Loucy (cell line): ENCODE measurements around the gene KCNK18.

Source experiments
- H2AFZ ChIP-seq: fragments of 200-600 bp; sonication (generic); 2 replicates; pipeline ENCODE4 v1.6.0; 2016; ENCODE audit warnings: antibody characterized with exemption, mild to moderate bottlenecking, low read length, moderate library complexity
- H3F3A ChIP-seq: fragments of 200-600 bp; 2 replicates; pipeline ENCODE4 v1.6.0; 2016; ENCODE audit warnings: antibody characterized with exemption, low read depth, mild to moderate bottlenecking
- H3K27me3 ChIP-seq: fragments of 200-600 bp; sonication (generic); 2 replicates; pipeline ENCODE4 v1.6.1; 2014; ENCODE audit warnings: low read length, mild to moderate bottlenecking; ENCODE audit not compliant: insufficient read depth, poor library complexity, severe bottlenecking
- H3K36me3 ChIP-seq: fragments of 200-600 bp; sonication (generic); 2 replicates; pipeline ENCODE4 v1.6.1; 2016; ENCODE audit warnings: low read length; ENCODE audit not compliant: insufficient read depth
- H3K4me1 ChIP-seq: fragments of 200-600 bp; sonication (generic); 2 replicates; pipeline ENCODE4 v1.5.1; 2014; ENCODE audit warnings: low read length, mild to moderate bottlenecking; ENCODE audit not compliant: insufficient read depth, poor library complexity, severe bottlenecking
- H3K4me2 ChIP-seq: fragments of 200-600 bp; sonication (generic); 2 replicates; pipeline ENCODE4 v1.6.0; 2014; ENCODE audit warnings: antibody characterized with exemption, low read length, low read depth, mild to moderate bottlenecking; ENCODE audit not compliant: poor library complexity, severe bottlenecking
- H3K4me3 ChIP-seq: fragments of 200-600 bp; sonication (generic); 2 replicates; pipeline ENCODE4 v1.5.1; 2014; ENCODE audit warnings: low read length, mild to moderate bottlenecking, mixed read lengths; ENCODE audit not compliant: poor library complexity, severe bottlenecking
- H3K79me2 ChIP-seq: fragments of 200-600 bp; sonication (generic); 2 replicates; pipeline ENCODE4 v1.6.1; 2014; ENCODE audit warnings: low read length; ENCODE audit not compliant: insufficient read depth
- H3K9ac ChIP-seq: fragments of 200-600 bp; sonication (generic); 2 replicates; pipeline ENCODE4 v1.6.0; 2014; ENCODE audit warnings: mild to moderate bottlenecking, low read depth, low read length, moderate library complexity; ENCODE audit not compliant: poor library complexity, severe bottlenecking
- H3K9me2 ChIP-seq: fragments of 200-600 bp; sonication (generic); replicated peaks from 2 replicates; pipeline ENCODE4 v1.6.1; 2016; ENCODE audit warnings: low read depth, low read length, mixed read lengths
- H3K9me3 ChIP-seq: fragments of 200-600 bp; sonication (generic); 2 replicates; pipeline ENCODE4 v1.6.1; 2014; ENCODE audit warnings: mild to moderate bottlenecking, antibody characterized with exemption, low read length, low read depth; ENCODE audit not compliant: insufficient read depth
- H4K20me1 ChIP-seq: fragments of 200-600 bp; sonication (generic); 2 replicates; pipeline ENCODE4 v1.6.0; 2014; ENCODE audit warnings: antibody characterized with exemption, low read length, mild to moderate bottlenecking; ENCODE audit not compliant: insufficient read depth, poor library complexity, severe bottlenecking
- CTCF ChIP-seq: fragments of 200-600 bp; sonication (generic); conservative IDR thresholded peaks from 2 replicates; pipeline ENCODE4 v1.5.1; 2014; ENCODE audit warnings: mild to moderate bottlenecking, antibody characterized with exemption, low read length
- EZH2phosphoT487 ChIP-seq: fragments of 200-600 bp; IDR thresholded peaks from 2 replicates; pipeline ENCODE4 v1.6.1; 2018; ENCODE audit warnings: antibody characterized with exemption, mild to moderate bottlenecking, moderate library complexity, borderline replicate concordance

The KCNK18 gene

GRCh38 chr10:117257721-117258120, 60.4 kb downstream of the KCNK18 start:
- H3K9me2 ChIP-seq: no peaks in the 10 kb centered on the region
- H3F3A ChIP-seq: no peaks in the 10 kb centered on the region
- no peaks in the 10 kb centered on the region for H3K79me2 ChIP-seq
- H3K9ac ChIP-seq: no peak overlapping the region
- peaks cover 20% of the 10 kb centered on the region for H3K4me1 ChIP-seq
- no peaks in the 10 kb centered on the region for H3K36me3 ChIP-seq
- H3K4me3 ChIP-seq: no peak overlapping the region
- TF ChIP-seq CTCF (no peak), EZH2phosphoT487 (no peak)
- no peaks in the 10 kb centered on the region for H3K27me3 ChIP-seq
- no peaks in the 10 kb centered on the region for H3K9me3 ChIP-seq
- H3K4me2 ChIP-seq: no peak overlapping the region
- H4K20me1 ChIP-seq: no peaks in the 10 kb centered on the region
- H2AFZ ChIP-seq: no peak overlapping the region

- Histone ChIP-seq H3K9ac (no peak overlapping the region), H3K27me3 (no peaks in the 10 kb centered on the region), H3K36me3 (no peaks in the 10 kb centered on the region), H3K79me2 (no peaks in the 10 kb centered on the region), H3F3A (no peaks in the 10 kb centered on the region), H3K4me1 (peaks cover 20% of the 10 kb centered on the region), H4K20me1 (no peaks in the 10 kb centered on the region), H3K9me3 (no peaks in the 10 kb centered on the region), H3K9me2 (no peaks in the 10 kb centered on the region), H3K4me3 (peak overlapping the region; percentile 1), H2AFZ (0 out of 2 replicates have a peak overlapping the region, but pooled peaks have one; percentile 19), H3K4me2 (peak overlapping the region; percentile 33)
- TF ChIP-seq CTCF (no peak), EZH2phosphoT487 (no peak)
Measured at GRCh38 chr10:117259279-117259678, 62.0 kb downstream of the KCNK18 start.
